Liver (tissue), 9 donors: ENCODE data around the gene THSD4. TPM values are rescaled to one million over a fixed set of nuclear protein-coding genes. Genes with fewer than 3 reads are reported as not detected.

ENCODE experiments used
- DNase-seq: peaks from one replicate; pipeline ENCODE4 v3.0.0-alpha.2; 2017; ENCODE audit warnings: low spot score
- H3K27ac ChIP-seq, 2 donors: one replicate each; pipeline ENCODE4 v1.7.0; 2013; ENCODE audit warnings: inconsistent platforms in 2 of 2, low read length in 2 of 2, control low read depth in 1 of 2, low read depth in 1 of 2, mild to moderate bottlenecking in 1 of 2
- H3K27me3 ChIP-seq, 4 donors: one replicate each; pipeline versions ENCODE4 v1.6.1 to v1.7.0; 2013; ENCODE audit warnings: low read length in 3 of 4, inconsistent platforms in 1 of 4, mild to moderate bottlenecking in 1 of 4, moderate library complexity in 1 of 4; ENCODE audit not compliant: control insufficient read depth in 4 of 4, insufficient read depth in 4 of 4
- H3K36me3 ChIP-seq, 4 donors: one replicate each; pipeline versions ENCODE4 v1.6.1 to v1.7.0; 2013; ENCODE audit warnings: low read length in 3 of 4, mild to moderate bottlenecking in 3 of 4, low read depth in 1 of 4, moderate library complexity in 1 of 4; ENCODE audit not compliant: control insufficient read depth in 4 of 4, insufficient read depth in 3 of 4
- H3K4me1 ChIP-seq, 4 donors: one replicate each; pipeline versions ENCODE4 v1.6.1 to v1.7.0; 2013; ENCODE audit warnings: low read length in 3 of 4, mild to moderate bottlenecking in 3 of 4, moderate library complexity in 1 of 4; ENCODE audit not compliant: control insufficient read depth in 4 of 4, insufficient read depth in 4 of 4
- H3K4me3 ChIP-seq, 3 donors: one replicate each; pipeline versions ENCODE4 v1.6.1 to v1.7.0; 2013; ENCODE audit warnings: low read length in 3 of 3, control low read depth in 1 of 3, low read depth in 1 of 3, mild to moderate bottlenecking in 1 of 3
- H3K9ac ChIP-seq, 2 donors: one replicate each; pipeline ENCODE4 v1.7.0; 2013; ENCODE audit warnings: low read length in 2 of 2, mild to moderate bottlenecking in 2 of 2, moderate library complexity in 2 of 2, control low read depth in 1 of 2, low read depth in 1 of 2
- H3K9me3 ChIP-seq, 4 donors: one replicate each; pipeline versions ENCODE4 v1.6.1 to v1.7.0; 2013; ENCODE audit warnings: low read length in 3 of 4; ENCODE audit not compliant: control insufficient read depth in 4 of 4
- EGR1 ChIP-seq, 2 donors: IDR thresholded peaks; 2 replicates each; pipeline ENCODE4 v1.6.1; 2016 to 2018; ENCODE audit warnings: antibody characterized with exemption in 2 of 2, low read depth in 2 of 2
- FOXA1 ChIP-seq: IDR thresholded peaks from 2 replicates; pipeline ENCODE4 v1.6.1; 2016; ENCODE audit warnings: antibody characterized with exemption
- FOXA2 ChIP-seq: IDR thresholded peaks from 2 replicates; pipeline ENCODE4 v1.6.1; 2016; ENCODE audit warnings: antibody characterized with exemption
- GABPA ChIP-seq, 2 donors: IDR thresholded peaks in 1 of 2; conservative IDR thresholded peaks in 1 of 2; 2 replicates each; pipeline ENCODE4 v1.6.1; 2016; ENCODE audit warnings: antibody characterized with exemption in 2 of 2, mild to moderate bottlenecking in 1 of 2, moderate library complexity in 1 of 2
- HNF4A ChIP-seq, 2 donors: conservative IDR thresholded peaks; 2 replicates each; pipeline ENCODE4 v1.6.1; 2016; ENCODE audit warnings: antibody characterized with exemption in 2 of 2, mild to moderate bottlenecking in 2 of 2
- HNF4G ChIP-seq: IDR thresholded peaks from 2 replicates; pipeline ENCODE4 v1.6.1; 2016; ENCODE audit warnings: antibody characterized with exemption
- JUND ChIP-seq, 2 donors: IDR thresholded peaks; 2 replicates each; pipeline ENCODE4 v1.6.1; 2016; ENCODE audit warnings: antibody characterized with exemption in 2 of 2
- NR2F2 ChIP-seq: IDR thresholded peaks from 2 replicates; pipeline ENCODE4 v1.6.1; 2016; ENCODE audit warnings: antibody characterized with exemption
- RAD21 ChIP-seq, 2 donors: IDR thresholded peaks; 2 replicates each; pipeline ENCODE4 v1.6.1; 2016; ENCODE audit warnings: antibody characterized with exemption in 2 of 2, mild to moderate bottlenecking in 2 of 2
- RXRA ChIP-seq, 2 donors: IDR thresholded peaks; 2 replicates each; pipeline ENCODE4 v1.6.1; 2017 to 2018; ENCODE audit warnings: antibody characterized with exemption in 2 of 2, mild to moderate bottlenecking in 1 of 2
- SP1 ChIP-seq: IDR thresholded peaks from 2 replicates; pipeline ENCODE4 v1.6.1; 2018; ENCODE audit warnings: antibody characterized with exemption, mild to moderate bottlenecking
- TAF1 ChIP-seq: conservative IDR thresholded peaks from 2 replicates; pipeline ENCODE4 v1.6.1; 2016; ENCODE audit warnings: antibody characterized with exemption, mild to moderate bottlenecking
- YY1 ChIP-seq: IDR thresholded peaks from 2 replicates; pipeline ENCODE4 v1.6.1; 2016; ENCODE audit warnings: antibody characterized with exemption, mild to moderate bottlenecking
- WGBS: extraction: QIAGEN DNeasy Blood & Tissue Kit; methylation state at CpG from one replicate; pipeline ENCODE4 v1.1.7; 2013; 5-methylcytosine and 5-hydroxymethylcytosine counted together
- polyA plus RNA-seq, 2 donors: library from polyadenylated mRNA; stranded (reverse) in 1 of 2; unstranded in 1 of 2; fragments of 200-250 nt in 1 of 2; fragments of >200 nt in 1 of 2; fragmentation: Nextera tagmentation in 1 of 2; extraction: Ambion mirVana in 1 of 2; gene quantifications; one replicate each; pipeline versions ENCODE4 v1.2.1 to v1.2.3, GENCODE V29; 2013 to 2015
- total RNA-seq, 2 donors: library from RNA; depleted of rRNA; stranded (reverse); fragments of >200 nt; gene quantifications; one replicate each; pipeline ENCODE4 v1.2.3, GENCODE V29; 2014
- TF ChIP-seq, protein P1 (sequence below): IDR thresholded peaks from 2 replicates; pipeline ENCODE4 v1.6.1; 2016; ENCODE audit warnings: antibody characterized with exemption, mild to moderate bottlenecking
- TF ChIP-seq, protein P2 (sequence below): IDR thresholded peaks from 2 replicates; pipeline ENCODE4 v1.6.1; 2016; ENCODE audit warnings: antibody characterized with exemption
- TF ChIP-seq, protein P3 (sequence below): IDR thresholded peaks from 2 replicates; pipeline ENCODE4 v1.6.1; 2016; ENCODE audit warnings: antibody characterized with exemption
- TF ChIP-seq, protein P4 (sequence below): IDR thresholded peaks from 2 replicates; pipeline ENCODE4 v1.6.1; 2016; ENCODE audit warnings: antibody characterized with exemption
- TF ChIP-seq, protein P5 (sequence below): fragments of 150-350 bp; IDR thresholded peaks from 2 replicates; pipeline ENCODE4 v1.5.1; 2017; ENCODE audit warnings: improper control_type of control experiment, low read depth, low read length; ENCODE audit not compliant: missing input control
- donor health status: healthy.
- donor health status: healthy.
- donor health status: healthy.
- donor health status: healthy.
- donor health status: healthy.

THSD4 gene
- total and polyA plus RNA-seq, 4 donors, result 0.23 to 11.5 (median 1.9) TPM

DNA sequence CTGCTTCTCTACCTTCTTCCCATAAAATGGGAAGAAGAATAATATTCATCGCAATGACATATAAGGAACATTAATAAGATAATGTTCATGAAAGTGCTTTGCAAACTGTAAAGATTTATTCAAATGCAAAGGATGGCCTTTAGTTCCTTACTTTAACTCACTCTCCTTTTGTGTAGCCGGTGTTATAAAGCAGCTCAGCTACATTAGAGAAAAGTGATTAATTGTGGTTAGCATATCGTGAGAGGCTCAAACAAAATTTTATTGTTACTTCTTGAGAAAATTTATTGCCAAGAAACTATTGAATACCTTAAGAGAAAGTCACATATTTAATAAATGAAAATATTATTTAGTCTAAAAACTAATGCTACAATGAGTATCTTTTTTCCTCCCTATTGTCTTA lies 444.3 kb downstream of the THSD4 start (continued):
- TF ChIP-seq, protein P1, sequence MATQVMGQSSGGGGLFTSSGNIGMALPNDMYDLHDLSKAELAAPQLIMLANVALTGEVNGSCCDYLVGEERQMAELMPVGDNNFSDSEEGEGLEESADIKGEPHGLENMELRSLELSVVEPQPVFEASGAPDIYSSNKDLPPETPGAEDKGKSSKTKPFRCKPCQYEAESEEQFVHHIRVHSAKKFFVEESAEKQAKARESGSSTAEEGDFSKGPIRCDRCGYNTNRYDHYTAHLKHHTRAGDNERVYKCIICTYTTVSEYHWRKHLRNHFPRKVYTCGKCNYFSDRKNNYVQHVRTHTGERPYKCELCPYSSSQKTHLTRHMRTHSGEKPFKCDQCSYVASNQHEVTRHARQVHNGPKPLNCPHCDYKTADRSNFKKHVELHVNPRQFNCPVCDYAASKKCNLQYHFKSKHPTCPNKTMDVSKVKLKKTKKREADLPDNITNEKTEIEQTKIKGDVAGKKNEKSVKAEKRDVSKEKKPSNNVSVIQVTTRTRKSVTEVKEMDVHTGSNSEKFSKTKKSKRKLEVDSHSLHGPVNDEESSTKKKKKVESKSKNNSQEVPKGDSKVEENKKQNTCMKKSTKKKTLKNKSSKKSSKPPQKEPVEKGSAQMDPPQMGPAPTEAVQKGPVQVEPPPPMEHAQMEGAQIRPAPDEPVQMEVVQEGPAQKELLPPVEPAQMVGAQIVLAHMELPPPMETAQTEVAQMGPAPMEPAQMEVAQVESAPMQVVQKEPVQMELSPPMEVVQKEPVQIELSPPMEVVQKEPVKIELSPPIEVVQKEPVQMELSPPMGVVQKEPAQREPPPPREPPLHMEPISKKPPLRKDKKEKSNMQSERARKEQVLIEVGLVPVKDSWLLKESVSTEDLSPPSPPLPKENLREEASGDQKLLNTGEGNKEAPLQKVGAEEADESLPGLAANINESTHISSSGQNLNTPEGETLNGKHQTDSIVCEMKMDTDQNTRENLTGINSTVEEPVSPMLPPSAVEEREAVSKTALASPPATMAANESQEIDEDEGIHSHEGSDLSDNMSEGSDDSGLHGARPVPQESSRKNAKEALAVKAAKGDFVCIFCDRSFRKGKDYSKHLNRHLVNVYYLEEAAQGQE, result no peak

DNA sequence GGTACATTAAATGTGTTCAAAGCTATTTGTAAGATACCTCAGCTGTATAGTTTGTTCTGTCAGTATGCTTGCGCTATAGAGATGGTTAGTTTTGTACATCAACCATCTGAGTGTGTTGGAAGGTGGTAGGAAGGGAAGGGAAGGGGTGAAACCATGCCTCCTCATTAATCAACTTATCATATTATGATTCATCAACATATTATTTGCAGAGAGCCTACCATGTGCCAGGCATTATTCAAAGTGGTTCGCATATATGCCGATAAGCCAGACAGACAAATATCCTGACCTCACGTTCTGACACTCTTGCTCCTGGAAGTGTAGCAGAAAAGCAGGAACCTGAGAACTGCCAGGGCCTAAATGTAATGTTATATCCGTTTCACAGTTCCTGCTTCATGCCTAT lies 447.0 kb downstream of the THSD4 start:
- Histone ChIP-seq H3K27me3 (no peaks in the 10 kb centered on the region), H3K9me3 (no peaks in the 10 kb centered on the region), H3K27ac (no peak overlapping the region), H3K36me3 (no peaks in the 10 kb centered on the region), H3K9ac (no peak overlapping the region), H3K4me3 (no peak overlapping the region), H3K4me1 (no peaks in the 10 kb centered on the region)
- TF ChIP-seq FOXA2, result no peak
- TF ChIP-seq, protein P2, sequence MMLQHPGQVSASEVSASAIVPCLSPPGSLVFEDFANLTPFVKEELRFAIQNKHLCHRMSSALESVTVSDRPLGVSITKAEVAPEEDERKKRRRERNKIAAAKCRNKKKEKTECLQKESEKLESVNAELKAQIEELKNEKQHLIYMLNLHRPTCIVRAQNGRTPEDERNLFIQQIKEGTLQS, result no peak
- no peak for TF ChIP-seq HNF4G
- TF ChIP-seq, protein P1, result no peak
- TF ChIP-seq, protein P3, sequence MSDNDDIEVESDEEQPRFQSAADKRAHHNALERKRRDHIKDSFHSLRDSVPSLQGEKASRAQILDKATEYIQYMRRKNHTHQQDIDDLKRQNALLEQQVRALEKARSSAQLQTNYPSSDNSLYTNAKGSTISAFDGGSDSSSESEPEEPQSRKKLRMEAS, result no peak
- TF ChIP-seq RAD21 (IDR thresholded peaks at IDR 0.05), result no peak
- no peak for TF ChIP-seq YY1
- TF ChIP-seq, protein P4, sequence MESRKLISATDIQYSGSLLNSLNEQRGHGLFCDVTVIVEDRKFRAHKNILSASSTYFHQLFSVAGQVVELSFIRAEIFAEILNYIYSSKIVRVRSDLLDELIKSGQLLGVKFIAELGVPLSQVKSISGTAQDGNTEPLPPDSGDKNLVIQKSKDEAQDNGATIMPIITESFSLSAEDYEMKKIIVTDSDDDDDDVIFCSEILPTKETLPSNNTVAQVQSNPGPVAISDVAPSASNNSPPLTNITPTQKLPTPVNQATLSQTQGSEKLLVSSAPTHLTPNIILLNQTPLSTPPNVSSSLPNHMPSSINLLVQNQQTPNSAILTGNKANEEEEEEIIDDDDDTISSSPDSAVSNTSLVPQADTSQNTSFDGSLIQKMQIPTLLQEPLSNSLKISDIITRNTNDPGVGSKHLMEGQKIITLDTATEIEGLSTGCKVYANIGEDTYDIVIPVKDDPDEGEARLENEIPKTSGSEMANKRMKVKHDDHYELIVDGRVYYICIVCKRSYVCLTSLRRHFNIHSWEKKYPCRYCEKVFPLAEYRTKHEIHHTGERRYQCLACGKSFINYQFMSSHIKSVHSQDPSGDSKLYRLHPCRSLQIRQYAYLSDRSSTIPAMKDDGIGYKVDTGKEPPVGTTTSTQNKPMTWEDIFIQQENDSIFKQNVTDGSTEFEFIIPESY, result no peak
- TF ChIP-seq TAF1, result no peak
- no peak for TF ChIP-seq RXRA (IDR thresholded peaks at IDR 0.05)
- TF ChIP-seq, protein P5, sequence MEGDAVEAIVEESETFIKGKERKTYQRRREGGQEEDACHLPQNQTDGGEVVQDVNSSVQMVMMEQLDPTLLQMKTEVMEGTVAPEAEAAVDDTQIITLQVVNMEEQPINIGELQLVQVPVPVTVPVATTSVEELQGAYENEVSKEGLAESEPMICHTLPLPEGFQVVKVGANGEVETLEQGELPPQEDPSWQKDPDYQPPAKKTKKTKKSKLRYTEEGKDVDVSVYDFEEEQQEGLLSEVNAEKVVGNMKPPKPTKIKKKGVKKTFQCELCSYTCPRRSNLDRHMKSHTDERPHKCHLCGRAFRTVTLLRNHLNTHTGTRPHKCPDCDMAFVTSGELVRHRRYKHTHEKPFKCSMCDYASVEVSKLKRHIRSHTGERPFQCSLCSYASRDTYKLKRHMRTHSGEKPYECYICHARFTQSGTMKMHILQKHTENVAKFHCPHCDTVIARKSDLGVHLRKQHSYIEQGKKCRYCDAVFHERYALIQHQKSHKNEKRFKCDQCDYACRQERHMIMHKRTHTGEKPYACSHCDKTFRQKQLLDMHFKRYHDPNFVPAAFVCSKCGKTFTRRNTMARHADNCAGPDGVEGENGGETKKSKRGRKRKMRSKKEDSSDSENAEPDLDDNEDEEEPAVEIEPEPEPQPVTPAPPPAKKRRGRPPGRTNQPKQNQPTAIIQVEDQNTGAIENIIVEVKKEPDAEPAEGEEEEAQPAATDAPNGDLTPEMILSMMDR, result no peak
- TF ChIP-seq JUND (IDR thresholded peaks at IDR 0.05), result no peak
- TF ChIP-seq EGR1 (IDR thresholded peaks at IDR 0.05; ENCODE audit: low read depth in 2 of 2), result no peak
- TF ChIP-seq GABPA (IDR thresholded peaks at IDR 0.05 in 1 of 2, conservative IDR thresholded peaks at IDR 0.05 in 1 of 2), result no peak
- no peak for TF ChIP-seq HNF4A (conservative IDR thresholded peaks at IDR 0.05)
- TF ChIP-seq SP1, result no peak
- no peak for TF ChIP-seq NR2F2
- no peak for TF ChIP-seq FOXA1
- no peak for DNase-seq
- 92% methylated on average over 5 of the region's 5 CpGs for WGBS
